Measurements from ENCODE around the gene CTNNA2. TPM values are rescaled to one million over a fixed set of nuclear protein-coding genes. Genes with fewer than 3 reads are reported as not detected.

CTNNA2 gene
- total RNA-seq, 1 experiment from 2014 or later: 5.5 TPM

DNA sequence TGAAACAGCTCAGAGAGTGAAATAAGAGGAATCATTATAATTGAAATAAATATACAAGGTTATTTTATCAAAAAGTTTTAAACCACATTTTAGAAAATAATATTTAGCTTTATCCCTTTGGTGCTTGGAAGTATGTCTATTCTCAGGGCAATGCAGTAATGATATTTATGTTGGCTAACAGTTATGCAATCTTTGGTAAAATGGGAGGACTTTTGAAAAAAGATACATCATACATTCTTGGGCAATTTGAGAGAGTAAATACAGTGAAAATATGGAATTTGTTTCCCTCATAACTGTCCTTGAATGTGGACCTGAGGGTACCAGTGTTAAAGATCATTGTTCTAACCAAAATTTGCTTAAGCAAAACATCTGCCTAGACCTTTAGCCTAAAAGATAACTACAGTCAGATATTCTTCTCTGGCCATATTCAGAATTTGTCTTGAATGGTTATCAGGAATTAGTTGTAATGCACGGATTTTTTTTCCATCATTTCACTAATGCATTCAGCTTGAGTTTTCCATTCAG lies 654.5 kb downstream of the CTNNA2 start:
- no peak overlapping the region for H2AK5ac ChIP-seq (ENCODE audit: insufficient read length, low read length)
- H4K20me1 ChIP-seq (ENCODE audit: control insufficient read depth, insufficient read depth, insufficient read length): no peaks in the 10 kb centered on the region

More for the DNA sequence above, 654.5 kb downstream of the CTNNA2 start:
- Histone ChIP-seq H4K91ac (ENCODE audit: insufficient read length, low read depth, low read length) (no peak overlapping the region), H3K4me2 (ENCODE audit: insufficient read depth, insufficient read length, low read length) (no peak overlapping the region), H3K4ac (ENCODE audit: low read depth, low read length) (no peak overlapping the region), H3K27me3 (ENCODE audit: insufficient read depth, low read length) (no peaks in the 10 kb centered on the region), H4K8ac (replicated peaks; ENCODE audit: insufficient read length, low read depth, low read length) (no peak overlapping the region), H3K79me2 (ENCODE audit: insufficient read depth, low read length) (no peaks in the 10 kb centered on the region), H3K9me3 (ENCODE audit: control insufficient read depth, low read depth, low read length) (no peaks in the 10 kb centered on the region), H3K23ac (ENCODE audit: insufficient read length, low read depth, low read length) (no peak overlapping the region), H3K79me1 (ENCODE audit: insufficient read depth, low read depth, low read length, poor library complexity, severe bottlenecking) (no peaks in the 10 kb centered on the region), H3K56ac (ENCODE audit: insufficient read length, low read depth, low read length) (no peak overlapping the region), H4K5ac (ENCODE audit: insufficient read length, low read depth, low read length) (no peak overlapping the region), H2BK120ac (ENCODE audit: low read depth, low read length, poor library complexity, severe bottlenecking) (no peak overlapping the region), H2BK5ac (ENCODE audit: insufficient read length, low read length) (no peak overlapping the region), H3K23me2 (ENCODE audit: insufficient read length, low read depth, low read length, poor library complexity, severe bottlenecking) (no peaks in the 10 kb centered on the region), H2BK15ac (ENCODE audit: low read depth, low read length) (no peak overlapping the region), H2AFZ (ENCODE audit: low read length) (no peak overlapping the region), H3K18ac (ENCODE audit: insufficient read length, low read depth, low read length) (no peak overlapping the region), H3K27ac (ENCODE audit: insufficient read length, low read depth, low read length) (no peak overlapping the region), H3T11ph (ENCODE audit: low read length) (no peak overlapping the region), H2BK12ac (ENCODE audit: insufficient read length, low read depth, low read length) (no peak overlapping the region), H3K9ac (ENCODE audit: extremely low read depth, insufficient read length, low read length) (no peak overlapping the region), H3K4me1 (ENCODE audit: insufficient read depth, low read length) (no peaks in the 10 kb centered on the region), H2BK20ac (ENCODE audit: low read depth, low read length, poor library complexity, severe bottlenecking) (no peak overlapping the region), H3K14ac (ENCODE audit: insufficient read depth, low read length) (no peak overlapping the region)
- Mint-ChIP-seq H3K4me1 (peaks cover 0 to 6% of the 10 kb centered on the region in 2 experiments), H3K27ac (no peak overlapping the region), H3K9me3 (no peaks in the 10 kb centered on the region), H3K4me3 (no peak overlapping the region), H3K36me3 (ENCODE audit: insufficient read depth in 1 of 3, low read depth in 3 of 3) (no peaks in the 10 kb centered on the region), H3K27me3 (ENCODE audit: low read depth) (no peaks in the 10 kb centered on the region)
- WGBS (ENCODE audit: extremely low coverage, insufficient read length, low lambda C conversion rate): no CpG with 5 or more reads among the region's 1 CpG
- no peak for DNase-seq
- TF ChIP-seq, protein P1, sequence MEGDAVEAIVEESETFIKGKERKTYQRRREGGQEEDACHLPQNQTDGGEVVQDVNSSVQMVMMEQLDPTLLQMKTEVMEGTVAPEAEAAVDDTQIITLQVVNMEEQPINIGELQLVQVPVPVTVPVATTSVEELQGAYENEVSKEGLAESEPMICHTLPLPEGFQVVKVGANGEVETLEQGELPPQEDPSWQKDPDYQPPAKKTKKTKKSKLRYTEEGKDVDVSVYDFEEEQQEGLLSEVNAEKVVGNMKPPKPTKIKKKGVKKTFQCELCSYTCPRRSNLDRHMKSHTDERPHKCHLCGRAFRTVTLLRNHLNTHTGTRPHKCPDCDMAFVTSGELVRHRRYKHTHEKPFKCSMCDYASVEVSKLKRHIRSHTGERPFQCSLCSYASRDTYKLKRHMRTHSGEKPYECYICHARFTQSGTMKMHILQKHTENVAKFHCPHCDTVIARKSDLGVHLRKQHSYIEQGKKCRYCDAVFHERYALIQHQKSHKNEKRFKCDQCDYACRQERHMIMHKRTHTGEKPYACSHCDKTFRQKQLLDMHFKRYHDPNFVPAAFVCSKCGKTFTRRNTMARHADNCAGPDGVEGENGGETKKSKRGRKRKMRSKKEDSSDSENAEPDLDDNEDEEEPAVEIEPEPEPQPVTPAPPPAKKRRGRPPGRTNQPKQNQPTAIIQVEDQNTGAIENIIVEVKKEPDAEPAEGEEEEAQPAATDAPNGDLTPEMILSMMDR (conservative IDR thresholded peaks at IDR 0.05): no peak

Measured in H9 (cell line).